GM19238 (cell line): Measurements from ENCODE around the gene CEP128.

Experiments used
- DNase-seq: peaks from one replicate; pipeline ENCODE4 v3.0.0; 2011; ENCODE audit warnings: low spot score; ENCODE audit not compliant: insufficient read length

The CEP128 gene

DNA sequence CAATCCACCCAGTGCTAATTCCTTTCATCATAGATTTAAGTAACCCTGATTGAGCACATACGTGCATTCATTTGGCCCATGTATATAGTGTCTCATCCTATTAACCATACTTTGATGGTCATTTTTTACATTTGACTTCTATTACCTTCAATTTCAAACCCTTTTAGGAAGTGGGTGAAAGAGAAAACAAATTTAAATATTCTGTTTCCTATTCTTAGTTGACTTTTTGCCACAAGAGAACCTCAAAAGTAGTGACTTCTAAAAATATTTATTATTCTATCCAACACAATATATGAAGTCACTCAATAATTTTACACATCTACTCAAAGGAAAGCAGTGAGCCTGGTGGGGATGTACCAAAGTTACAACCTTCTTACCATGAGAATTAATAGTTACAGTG, 164.9 kb downstream of the CEP128 start:
- no peak for DNase-seq

DNA sequence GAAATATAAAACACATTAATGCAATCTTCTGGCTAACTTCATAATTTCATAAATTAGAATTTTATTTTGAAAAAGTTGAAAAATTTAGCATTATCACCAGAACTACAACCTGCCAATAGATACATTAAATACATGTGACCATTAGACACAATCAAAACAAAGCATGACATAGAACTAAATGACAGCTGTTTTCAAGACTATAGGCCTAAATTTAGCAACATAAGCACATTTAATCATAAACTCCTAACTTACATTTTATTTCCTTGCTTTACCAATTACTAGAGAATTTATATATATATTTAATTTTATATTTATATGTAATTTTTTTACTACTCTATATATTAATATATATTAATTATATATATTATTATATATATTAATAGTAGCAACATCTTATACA, 165.4 kb downstream of the CEP128 start:
- no peak for DNase-seq

DNA sequence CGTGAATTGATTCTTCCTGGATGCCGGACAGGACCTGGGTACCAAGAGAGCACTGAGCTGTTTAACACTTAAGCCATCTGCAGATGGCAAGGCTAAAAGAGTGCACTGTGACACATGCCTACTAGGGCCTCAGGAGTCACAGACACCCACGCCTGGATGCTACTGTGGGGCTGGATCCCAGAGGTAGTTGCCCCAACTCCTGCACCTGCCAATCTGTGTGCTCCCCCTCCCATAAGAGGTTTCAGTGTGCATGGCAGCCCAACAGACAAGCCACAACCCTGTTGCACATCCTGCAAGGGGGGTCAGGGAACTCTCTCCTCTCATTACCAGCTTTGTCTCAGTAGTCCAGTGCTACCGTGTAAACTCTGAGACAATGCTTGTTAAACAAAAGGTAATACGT, 169.0 kb downstream of the CEP128 start:
- DNase-seq, result no peak

DNA sequence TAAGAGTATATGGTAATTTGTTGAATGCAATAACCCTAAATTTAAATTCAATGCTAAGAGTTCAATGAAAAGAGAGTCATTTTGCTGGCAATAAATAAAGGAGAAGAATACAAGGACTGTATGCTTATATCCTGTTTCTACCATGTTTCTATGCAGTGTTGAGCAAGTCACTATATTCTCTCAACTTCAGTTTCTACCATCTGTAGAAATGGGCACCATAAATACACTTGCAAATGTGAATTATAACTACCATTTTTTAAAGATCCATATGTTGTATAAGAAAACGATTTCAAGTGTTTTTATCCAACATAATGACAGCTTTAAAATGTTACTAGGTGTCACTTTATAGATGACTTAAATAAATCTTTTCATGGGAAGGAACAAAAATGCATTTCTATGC, 170.3 kb downstream of the CEP128 start:
- DNase-seq, result no peak

DNA sequence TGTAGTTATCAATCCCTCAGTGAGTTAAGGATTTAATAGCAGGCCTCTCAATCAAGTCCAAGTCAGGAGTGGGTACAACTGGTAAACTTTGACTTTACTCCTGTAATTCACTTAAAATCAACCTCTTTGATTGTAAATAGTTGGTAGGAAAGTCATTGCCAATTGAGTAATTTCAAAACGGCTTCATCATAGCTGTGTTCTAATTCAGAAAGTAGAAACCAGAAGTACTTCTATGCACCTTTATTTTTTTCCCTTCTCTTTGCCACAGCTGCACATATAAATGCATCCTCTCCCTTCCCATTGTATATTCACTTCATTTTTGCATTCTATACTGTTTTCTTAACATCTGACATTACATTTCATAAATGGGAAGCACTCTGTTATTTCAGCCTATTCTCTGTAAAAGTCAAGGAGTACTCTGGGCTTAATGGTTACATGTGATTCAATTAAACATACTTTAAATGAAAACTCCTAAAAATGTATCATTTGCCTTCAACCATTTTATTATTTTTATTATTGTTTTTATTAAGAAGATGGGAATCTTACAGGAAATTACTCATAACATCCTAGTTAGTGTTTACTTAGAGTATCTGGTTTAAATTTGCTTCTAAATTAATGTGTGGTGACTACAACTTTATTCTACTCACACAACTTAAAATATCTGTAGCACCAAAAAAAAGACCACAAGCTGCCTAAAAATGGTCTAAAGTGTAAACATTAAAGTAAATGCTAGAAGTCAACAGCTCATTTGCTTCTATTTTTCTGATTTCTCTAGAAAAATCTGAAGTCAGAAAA, 171.2 kb downstream of the CEP128 start:
- DNase-seq, result no peak

DNA sequence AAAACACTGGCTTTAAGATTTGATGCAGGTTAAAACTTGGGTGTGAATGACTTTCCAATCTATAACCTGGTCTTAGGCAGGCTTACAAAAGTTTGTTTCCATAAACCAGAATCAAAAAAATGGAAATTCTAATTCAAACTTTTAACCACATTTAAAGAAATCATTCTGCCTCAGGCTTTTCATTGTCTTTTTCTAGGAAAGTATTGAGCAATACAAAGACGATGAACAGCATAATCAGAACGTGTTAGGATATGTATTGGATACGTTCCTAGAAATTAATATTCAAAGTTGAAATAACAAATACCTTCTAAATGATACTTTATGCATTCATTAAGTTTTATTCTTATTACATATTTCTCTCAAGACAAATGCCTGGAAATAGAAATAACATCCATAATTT, 172.9 kb downstream of the CEP128 start:
- DNase-seq, result no peak

DNA sequence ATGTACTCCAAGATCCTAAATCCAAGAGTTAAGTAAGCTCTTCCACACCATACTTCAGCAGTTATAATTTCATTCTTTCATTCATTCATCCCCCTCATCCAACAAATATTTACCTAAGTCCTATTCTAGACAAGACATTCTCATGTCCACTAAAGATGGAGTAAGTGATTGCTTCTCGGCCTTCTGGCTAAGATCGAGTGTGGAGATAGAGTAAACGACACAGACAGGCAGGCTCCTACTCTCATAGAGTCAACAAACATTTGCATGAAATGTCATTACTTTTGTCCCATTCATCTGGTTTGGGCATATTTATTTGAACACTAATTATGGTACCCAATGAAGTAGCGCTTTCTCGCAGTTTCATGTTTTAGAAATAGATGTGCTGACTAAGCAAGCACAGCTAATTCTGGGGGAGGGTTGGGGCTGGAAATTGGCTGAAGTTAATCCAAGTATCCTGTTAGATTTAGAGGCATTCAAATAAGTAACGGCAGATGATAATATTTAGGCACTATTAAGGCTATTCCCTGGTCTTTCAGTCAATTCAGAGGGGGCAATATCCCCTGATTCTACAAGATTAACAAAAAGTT, 176.5 kb downstream of the CEP128 start:
- no peak for DNase-seq

DNA sequence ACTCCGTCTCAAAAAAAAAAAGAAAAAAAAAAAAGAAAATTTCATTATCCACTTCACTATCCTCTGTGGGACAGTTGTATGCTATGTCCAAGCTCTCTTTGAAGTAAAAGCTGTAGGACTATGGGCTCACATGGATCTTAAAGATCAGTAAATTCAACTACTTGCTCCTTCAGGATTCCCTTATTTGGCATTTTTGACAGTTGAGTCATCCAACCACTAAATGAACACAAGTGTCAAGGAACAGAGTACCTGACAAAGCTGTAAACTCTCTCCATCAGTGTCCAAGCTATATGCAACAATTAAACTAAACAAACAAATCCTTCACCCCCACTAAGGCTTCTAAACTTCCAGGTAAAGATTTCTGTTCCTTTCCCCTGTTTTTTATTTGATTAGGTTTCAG, 177.0 kb downstream of the CEP128 start:
- no peak for DNase-seq

DNA sequence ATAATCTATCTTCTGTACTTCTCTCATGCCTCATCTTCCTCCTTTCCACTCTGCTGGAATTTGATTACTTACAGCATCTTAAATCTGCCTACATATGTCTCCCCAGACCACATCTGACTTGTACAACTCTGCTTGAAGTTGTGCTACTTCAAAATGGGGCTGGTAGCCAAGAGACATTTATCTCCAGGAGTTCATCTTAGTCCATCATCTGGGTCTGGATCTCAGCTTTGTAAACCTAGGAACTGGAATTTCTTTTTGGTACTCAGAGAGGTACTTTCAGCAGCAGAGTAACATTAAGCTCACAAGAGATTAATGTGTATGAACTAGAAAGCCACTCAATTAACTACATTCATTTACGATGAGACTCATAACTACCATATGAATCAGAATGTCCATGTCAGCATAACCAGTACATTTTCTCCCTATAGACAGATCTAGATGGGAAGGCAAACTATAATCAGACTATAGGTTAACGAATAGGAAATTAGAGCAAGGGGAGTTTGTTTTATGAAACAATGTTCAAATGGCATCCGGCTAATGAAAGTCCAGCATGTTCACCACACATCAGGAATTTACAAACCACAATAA, 178.8 kb downstream of the CEP128 start:
- DNase-seq, result no peak

DNA sequence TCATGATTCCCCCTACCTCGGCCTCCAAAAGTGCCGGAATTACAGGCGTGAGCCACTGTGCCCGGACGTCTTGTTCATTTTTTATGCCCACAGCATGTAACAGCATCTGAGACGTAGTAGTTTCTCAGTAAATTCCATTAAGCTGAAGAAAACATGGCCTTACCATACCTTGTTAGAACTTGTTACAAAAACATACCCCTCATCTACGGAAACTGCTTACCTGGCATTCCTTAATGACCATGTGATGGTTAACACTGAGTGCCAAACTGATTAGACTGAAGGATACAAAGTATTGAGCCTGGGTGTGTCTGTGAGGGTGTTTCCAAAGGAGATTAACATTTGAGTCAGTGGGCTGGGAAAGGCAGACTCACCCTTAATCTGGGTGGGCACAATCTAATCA, 186.8 kb downstream of the CEP128 start:
- no peak for DNase-seq

DNA sequence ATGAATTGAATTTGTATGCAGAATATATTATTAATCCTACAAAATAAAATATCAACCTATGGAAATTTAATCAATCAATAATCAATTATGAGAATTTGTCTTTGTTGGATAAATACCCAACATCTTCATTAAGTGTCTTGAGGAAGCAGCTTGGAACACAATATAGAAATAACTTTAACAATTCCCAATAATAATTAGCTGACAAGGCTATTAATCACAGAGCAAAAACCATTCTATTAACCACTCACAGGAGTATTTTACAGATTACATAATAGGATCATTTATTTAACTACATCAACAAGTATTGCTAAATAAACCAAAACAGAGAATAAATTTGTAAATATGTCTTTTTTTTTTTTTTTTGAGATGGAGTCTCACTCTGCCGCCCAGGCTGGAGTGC, 190.3 kb downstream of the CEP128 start:
- no peak for DNase-seq

DNA sequence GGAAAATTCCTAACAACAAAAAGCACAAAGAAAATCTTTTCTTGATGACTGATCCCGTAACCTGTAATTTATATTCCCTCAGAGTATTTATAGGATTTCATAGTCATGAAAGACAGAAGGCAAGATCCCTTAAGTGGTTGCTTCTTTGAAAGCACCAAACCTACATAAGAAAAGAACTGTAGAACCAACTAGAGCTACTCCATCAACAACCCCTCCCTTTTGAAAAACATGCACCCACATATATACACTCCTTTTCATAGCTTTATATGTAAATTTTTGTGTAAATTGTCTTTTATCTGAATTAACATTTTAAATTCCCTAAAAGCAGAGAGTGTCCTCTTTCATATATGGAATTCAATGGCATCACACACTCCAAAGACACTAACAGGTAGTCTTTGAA, 215.3 kb downstream of the CEP128 start:
- DNase-seq, result no peak

DNA sequence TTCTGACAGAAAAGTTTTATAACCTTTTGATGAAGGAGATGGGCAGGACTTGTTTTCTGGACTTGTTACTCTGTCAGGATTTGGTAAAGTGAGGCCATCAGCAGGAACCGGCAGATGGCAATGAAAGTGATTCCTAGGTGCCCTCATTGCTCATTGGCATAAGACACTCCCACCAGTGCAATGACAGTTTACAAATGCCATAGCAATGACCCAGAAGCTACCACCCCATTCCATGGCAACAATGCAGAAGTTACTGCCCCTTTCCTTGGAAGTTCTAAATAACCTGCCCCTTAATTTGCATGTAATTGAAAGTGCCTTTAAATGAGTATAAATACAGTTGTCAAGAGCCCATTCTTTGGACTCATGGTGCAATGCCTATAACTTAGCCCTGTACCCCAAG, 222.6 kb downstream of the CEP128 start:
- DNase-seq, result no peak

DNA sequence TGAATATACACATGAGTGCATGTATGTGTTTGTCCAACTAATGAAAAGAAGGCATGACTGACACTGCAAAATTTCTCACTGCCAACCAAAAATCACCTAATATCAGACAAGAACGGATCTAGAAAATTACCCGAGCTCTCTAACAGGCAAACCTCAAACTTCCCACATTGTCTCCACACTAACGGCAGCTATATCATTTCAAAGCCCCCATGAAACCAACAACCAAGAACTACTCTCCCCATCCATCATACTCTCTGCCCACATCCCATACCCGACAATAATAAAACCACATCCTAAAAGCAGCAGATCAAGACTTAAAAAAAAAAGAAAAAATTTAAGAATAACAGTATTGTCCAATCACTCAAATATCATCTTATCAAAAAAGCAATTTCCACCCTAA, 227.1 kb downstream of the CEP128 start:
- no peak for DNase-seq

DNA sequence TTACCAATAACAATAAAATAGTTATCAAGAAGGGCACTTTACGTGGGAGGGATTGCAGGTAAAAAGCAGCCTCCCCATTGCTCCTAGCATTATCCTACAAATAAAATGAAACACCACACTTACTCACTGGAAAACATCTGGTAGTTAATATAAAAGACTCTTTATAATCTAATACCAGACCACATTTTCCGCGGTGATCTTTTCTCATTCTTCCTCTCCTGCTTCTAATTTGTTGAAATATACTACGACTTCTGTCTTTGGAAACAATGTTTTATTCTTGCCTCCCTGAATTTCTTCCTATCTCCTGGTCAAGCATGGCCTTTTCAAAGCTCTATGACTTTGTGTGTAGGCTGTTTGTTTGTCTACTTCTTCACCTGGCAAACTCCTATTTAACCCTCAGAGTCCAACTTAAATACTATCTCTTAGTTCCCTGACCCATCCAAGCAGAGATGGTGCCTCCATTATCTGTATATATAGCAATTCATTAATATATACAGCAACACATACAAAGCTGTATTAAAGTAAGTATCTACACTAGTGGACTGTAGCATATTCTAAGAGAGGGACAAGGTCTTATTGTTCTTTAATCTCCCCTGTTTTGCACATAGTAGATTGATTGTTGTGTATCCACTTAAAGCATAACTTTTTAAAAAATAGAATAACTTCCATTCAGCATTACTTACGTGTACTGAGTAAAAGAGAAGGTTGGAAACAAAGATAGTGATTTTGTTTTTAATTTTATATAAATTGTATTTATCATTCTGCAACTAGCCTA, 228.3 kb downstream of the CEP128 start:
- DNase-seq, result no peak

DNA sequence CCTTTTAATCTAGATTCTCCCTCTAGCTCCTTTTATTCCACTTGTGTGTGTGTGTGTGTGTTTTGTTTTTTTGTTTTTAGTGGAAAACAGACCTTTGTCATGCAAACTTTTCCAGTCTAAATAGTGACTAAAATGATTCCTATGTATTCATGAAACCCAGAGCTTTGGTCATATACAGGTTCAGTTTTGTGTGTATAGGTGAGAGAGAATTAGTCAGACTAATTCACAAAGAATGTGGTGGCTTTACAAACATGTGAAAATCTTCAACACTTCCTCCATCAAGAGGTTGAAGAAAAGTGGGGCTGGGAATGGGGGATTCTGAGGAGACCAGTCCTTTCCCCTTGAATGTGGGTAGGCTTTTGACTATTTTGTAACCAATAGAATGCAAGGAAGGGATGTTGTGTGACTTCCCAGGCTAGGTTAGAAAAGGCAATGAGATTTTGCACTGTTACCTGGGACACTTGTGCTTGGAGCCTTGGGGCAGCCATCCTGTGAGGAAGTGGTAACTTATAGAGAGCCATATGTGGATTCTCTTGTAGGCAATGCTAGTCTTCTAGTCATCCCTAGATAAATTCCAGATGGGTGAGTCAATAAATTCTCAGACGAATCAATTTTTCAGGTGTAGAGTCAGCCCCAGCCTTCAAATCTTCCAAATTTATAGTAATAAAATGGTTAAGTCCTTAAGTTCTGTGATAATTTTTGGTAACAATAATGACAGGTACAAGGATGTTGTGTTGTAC, 236.1 kb downstream of the CEP128 start:
- no peak for DNase-seq

DNA sequence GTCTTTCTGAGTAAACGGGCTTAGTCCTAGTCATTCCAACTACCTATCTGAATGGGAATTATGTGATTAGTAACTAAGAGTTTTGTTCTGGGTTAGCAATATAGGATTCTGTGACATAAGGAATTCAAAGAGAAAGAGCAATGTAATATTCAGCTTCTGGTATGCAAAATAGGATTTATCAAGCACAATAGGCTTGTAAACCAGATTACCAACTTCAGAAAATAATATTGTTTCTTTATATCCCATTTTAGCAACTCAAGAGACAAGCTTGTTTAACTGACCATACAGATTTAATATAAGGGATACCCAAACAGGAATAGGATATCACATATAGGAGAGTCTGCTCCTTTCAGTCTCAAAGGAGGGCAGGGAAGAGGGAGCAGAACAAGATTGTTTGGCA, 240.9 kb downstream of the CEP128 start:
- no peak for DNase-seq

DNA sequence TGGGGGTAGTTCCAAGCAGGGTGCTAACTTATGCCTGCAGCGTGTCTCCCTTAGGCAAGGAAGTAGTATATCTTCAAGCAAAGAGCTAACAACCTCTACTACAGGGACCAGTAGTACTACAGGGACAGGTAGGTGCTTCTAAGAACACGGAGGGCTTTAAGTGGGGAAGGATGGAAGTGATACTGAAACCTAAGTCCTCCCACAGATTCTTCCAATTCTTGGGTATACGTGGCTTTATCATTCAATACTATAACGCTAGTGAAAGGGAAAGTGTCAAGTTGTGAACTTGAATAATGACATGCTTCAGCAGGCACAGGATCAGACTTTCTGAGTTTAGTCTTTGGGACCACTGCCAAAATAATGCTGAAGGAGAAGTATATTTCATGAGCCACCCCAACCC, 241.7 kb downstream of the CEP128 start:
- DNase-seq, result no peak

DNA sequence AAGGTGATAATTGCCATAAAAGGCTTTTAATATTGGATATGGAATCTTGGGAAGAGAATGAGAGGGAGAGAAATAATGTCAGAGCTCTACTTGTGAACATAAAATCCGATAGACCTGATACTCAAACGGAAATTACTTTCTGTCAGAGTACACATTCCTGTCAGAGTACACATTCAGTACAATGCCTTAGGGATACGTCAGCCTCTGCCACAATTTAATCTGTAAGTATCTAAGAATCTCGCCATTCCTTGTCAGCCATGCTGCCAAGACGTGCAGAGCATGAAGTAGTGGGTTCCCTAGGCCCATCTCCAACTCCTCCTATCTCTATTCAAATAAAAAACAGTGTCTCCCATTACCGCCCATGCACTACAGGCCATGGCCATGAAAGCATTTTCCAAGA, 242.6 kb downstream of the CEP128 start:
- no peak for DNase-seq

DNA sequence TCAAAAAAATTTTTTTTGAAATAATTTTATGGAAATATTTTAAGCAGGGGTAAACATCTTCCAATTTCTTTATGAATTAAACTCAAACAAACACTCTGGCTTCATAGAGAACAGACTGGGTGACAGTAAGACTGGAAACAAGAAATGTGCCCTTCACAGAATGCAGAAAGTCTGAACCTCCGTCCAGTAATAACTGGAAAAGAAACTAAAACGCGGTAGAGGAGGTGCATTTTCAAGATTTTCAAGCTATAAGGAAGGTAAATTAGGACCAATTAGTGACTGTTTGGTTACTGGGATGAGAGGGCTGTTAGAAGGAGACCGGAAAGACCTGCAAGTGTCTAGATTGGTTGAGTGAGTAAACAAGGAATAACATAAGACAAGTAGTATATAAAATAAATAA, 245.7 kb downstream of the CEP128 start:
- peak; percentile 1 for DNase-seq

DNA sequence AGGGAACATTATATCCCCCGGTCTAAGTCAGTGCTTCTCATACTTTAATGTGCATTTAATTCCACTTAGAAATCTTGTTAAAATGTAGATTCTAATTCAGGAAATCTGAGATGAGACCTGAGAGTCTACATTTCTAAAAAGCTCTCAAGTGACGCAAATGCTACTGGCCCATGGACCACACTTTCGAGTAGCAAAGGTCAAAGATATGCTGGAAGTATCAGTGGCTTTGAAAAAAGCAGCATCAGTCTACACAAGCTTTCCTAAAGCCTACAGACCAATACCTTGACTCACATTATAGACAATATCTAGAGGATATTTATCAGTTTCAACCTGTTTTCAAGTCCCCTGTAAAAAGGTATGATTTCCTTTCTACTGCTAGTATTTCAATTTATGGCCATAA, 248.6 kb downstream of the CEP128 start:
- no peak for DNase-seq

DNA sequence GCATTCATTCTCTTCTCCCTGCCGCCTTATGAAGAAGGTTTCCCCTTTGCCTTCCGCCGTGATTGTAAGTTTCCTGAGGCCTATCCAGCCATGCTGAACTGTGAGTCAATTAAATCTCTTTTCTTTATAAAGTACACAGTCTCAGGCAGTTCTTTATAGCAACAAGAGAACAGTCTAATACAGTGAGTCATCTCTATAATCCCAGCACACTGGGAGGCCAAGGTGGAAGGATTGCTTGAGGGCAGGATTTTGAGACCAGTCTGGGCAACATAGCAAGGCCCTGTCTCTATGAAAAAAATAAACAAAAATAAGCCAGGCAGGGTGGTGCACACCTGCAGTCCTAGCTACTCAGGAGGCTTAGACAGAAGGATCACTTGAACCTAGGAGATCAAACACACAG, 259.9 kb downstream of the CEP128 start:
- DNase-seq, result no peak
